IMR-90 (cell line): ENCODE data around the gene FOSL1. TPM values are rescaled to one million over a fixed set of nuclear protein-coding genes. Genes with fewer than 3 reads are reported as not detected.

ENCODE experiments used
- ATAC-seq: fragments of 200-7000 bp; cut with Tn5 transposase; 2 replicates; pipeline ENCODE4 v1.9.1; 2020; ENCODE audit warnings: low read depth, mild to moderate bottlenecking, moderate library complexity
- BruUV-seq: library from RNA; stranded (reverse); fragments of 400-500 nt; replicated peaks from 2 replicates; lab custom pipeline; 2021; lab: Mats Ljungman, UMichigan
- CTCF ChIA-PET: fragments of 300-600 bp; formaldehyde crosslinking; extraction: SDS; loops from one replicate; lab custom pipeline; 2021; ENCODE audit warnings: antibody characterized with exemption; lab: Yijun Ruan, JAX
- POLR2A ChIA-PET: fragments of 300-600 bp; sonication (Branson Sonifier 250); formaldehyde crosslinking; loops from one replicate; lab custom pipeline; 2022; ENCODE audit warnings: antibody characterized with exemption; ENCODE audit not compliant: unreplicated experiment; lab: Charles Lee
- DNase-seq: peaks from one replicate; pipeline ENCODE4 v3.0.0; 2013
- H2AFZ ChIP-seq: replicated peaks from 2 replicates; pipeline ENCODE3; 2013; ENCODE audit warnings: low read length, mild to moderate bottlenecking; ENCODE audit not compliant: poor library complexity
- H2AK5ac ChIP-seq: 2 replicates; pipeline ENCODE4 v1.6.1; 2013; ENCODE audit warnings: low read depth, low read length, inconsistent platforms
- H2AK9ac ChIP-seq: replicated peaks from 2 replicates; pipeline ENCODE3; 2013; ENCODE audit warnings: mild to moderate bottlenecking, low read depth, low read length, moderate library complexity; ENCODE audit not compliant: poor library complexity
- H2BK120ac ChIP-seq: 2 replicates; pipeline ENCODE4 v1.6.1; 2013; ENCODE audit warnings: low read depth, low read length, inconsistent platforms
- H2BK15ac ChIP-seq: 3 replicates; pipeline ENCODE4 v1.6.1; 2013; ENCODE audit warnings: low read depth, low read length, inconsistent platforms
- H2BK20ac ChIP-seq: 2 replicates; pipeline ENCODE4 v1.6.1; 2013; ENCODE audit warnings: low read depth, mild to moderate bottlenecking, inconsistent platforms, low read length, moderate library complexity
- H2BK5ac ChIP-seq: 2 replicates; pipeline ENCODE4 v1.6.1; 2013; ENCODE audit warnings: mild to moderate bottlenecking, low read depth, low read length, inconsistent platforms; ENCODE audit not compliant: poor library complexity, severe bottlenecking
- H3K14ac ChIP-seq: replicated peaks from 2 replicates; pipeline ENCODE4 v1.6.1; 2013; ENCODE audit warnings: low read depth, low read length, inconsistent platforms
- H3K18ac ChIP-seq: 2 replicates; pipeline ENCODE4 v1.6.1; 2013; ENCODE audit warnings: low read depth, low read length, control low read depth
- H3K23ac ChIP-seq: 2 replicates; pipeline ENCODE4 v1.6.1; 2013; ENCODE audit warnings: low read depth, low read length, inconsistent platforms
- H3K27ac ChIP-seq: 2 replicates; pipeline ENCODE4 v1.5.1; 2013; ENCODE audit warnings: mild to moderate bottlenecking, control low read depth, low read length; ENCODE audit not compliant: insufficient read depth
- H3K27me3 ChIP-seq: 2 replicates; pipeline ENCODE4 v1.6.1; 2013; ENCODE audit warnings: low read length; ENCODE audit not compliant: control insufficient read depth, insufficient read depth
- H3K36me3 ChIP-seq: 2 replicates; pipeline ENCODE4 v1.6.1; 2013; ENCODE audit warnings: low read length, mixed read lengths; ENCODE audit not compliant: control insufficient read depth, insufficient read depth
- H3K4ac ChIP-seq: 2 replicates; pipeline ENCODE4 v1.6.1; 2013; ENCODE audit warnings: low read depth, low read length, inconsistent platforms
- H3K4me1 ChIP-seq: 2 replicates; pipeline ENCODE4 v1.6.1; 2013; ENCODE audit warnings: low read length, mixed read lengths; ENCODE audit not compliant: control insufficient read depth, insufficient read depth
- H3K4me2 ChIP-seq: 2 replicates; pipeline ENCODE4 v1.6.1; 2013; ENCODE audit warnings: low read depth, mild to moderate bottlenecking, control low read depth, low read length, moderate library complexity
- H3K4me3 ChIP-seq: 2 replicates; pipeline ENCODE4 v1.5.1; 2013; ENCODE audit warnings: low read depth, mild to moderate bottlenecking, control low read depth, low read length, moderate library complexity; ENCODE audit not compliant: insufficient read depth
- H3K56ac ChIP-seq: 2 replicates; pipeline ENCODE4 v1.6.1; 2013; ENCODE audit warnings: low read length, inconsistent platforms; ENCODE audit not compliant: insufficient read depth; ENCODE audit errors: extremely low read depth
- H3K79me1 ChIP-seq, 2 experiments: 2 replicates each; pipeline ENCODE4 v1.6.1; 2013; ENCODE audit warnings: low read length in 2 of 2, inconsistent platforms in 1 of 2, low read depth in 1 of 2
- H3K9ac ChIP-seq: 2 replicates; pipeline ENCODE4 v1.6.1; 2013; ENCODE audit warnings: low read depth, low read length, control low read depth
- H3K9me1 ChIP-seq: 2 replicates; pipeline ENCODE4 v1.6.1; 2013; ENCODE audit warnings: low read length, inconsistent platforms; ENCODE audit not compliant: insufficient read depth
- H3K9me3 ChIP-seq: 2 replicates; pipeline ENCODE4 v1.6.1; 2013; ENCODE audit warnings: low read length; ENCODE audit not compliant: control insufficient read depth, insufficient read depth
- H4K20me1 ChIP-seq: 2 replicates; pipeline ENCODE4 v1.6.1; 2013; ENCODE audit warnings: low read length, inconsistent platforms; ENCODE audit not compliant: insufficient read depth
- H4K5ac ChIP-seq: 2 replicates; pipeline ENCODE4 v1.6.1; 2013; ENCODE audit warnings: mild to moderate bottlenecking, low read depth, low read length, control low read depth
- H4K8ac ChIP-seq, 2 experiments: 2 replicates each; pipeline ENCODE4 v1.6.1; 2013; ENCODE audit warnings: low read depth in 2 of 2, low read length in 2 of 2, control low read depth in 1 of 2, inconsistent platforms in 1 of 2
- H4K91ac ChIP-seq: 2 replicates; pipeline ENCODE4 v1.6.1; 2013; ENCODE audit warnings: low read depth, low read length, inconsistent platforms; ENCODE audit not compliant: insufficient read depth
- BHLHE40 ChIP-seq: fragments of 150-350 bp; IDR thresholded peaks from 2 replicates; pipeline ENCODE4 v1.6.1; 2016; ENCODE audit warnings: mild to moderate bottlenecking, low read depth, low read length
- CEBPB ChIP-seq: IDR thresholded peaks from 2 replicates; pipeline ENCODE4 v1.6.1; 2012; ENCODE audit warnings: low read depth, low read length, improper control_type of control experiment
- CHD1 ChIP-seq: IDR thresholded peaks from 2 replicates; pipeline ENCODE4 v1.6.1; 2012; ENCODE audit warnings: low read depth, low read length, improper control_type of control experiment
- ELK1 ChIP-seq: fragments of 150-350 bp; IDR thresholded peaks from 2 replicates; pipeline ENCODE4 v1.6.1; 2016; ENCODE audit warnings: low read depth, mild to moderate bottlenecking, low read length, moderate library complexity, borderline replicate concordance
- MAZ ChIP-seq: IDR thresholded peaks from 2 replicates; pipeline ENCODE4 v1.6.1; 2012; ENCODE audit warnings: low read depth, mild to moderate bottlenecking, low read length, improper control_type of control experiment, moderate library complexity, borderline replicate concordance
- MXI1 ChIP-seq: IDR thresholded peaks from 2 replicates; pipeline ENCODE4 v1.6.1; 2012; ENCODE audit warnings: low read depth, mild to moderate bottlenecking, low read length, moderate library complexity, borderline replicate concordance
- NFE2L2 ChIP-seq: fragments of 150-350 bp; IDR thresholded peaks from 2 replicates; pipeline ENCODE4 v1.6.1; 2016; ENCODE audit warnings: low read depth, mild to moderate bottlenecking, low read length
- POLR2A ChIP-seq: IDR thresholded peaks from 2 replicates; pipeline ENCODE4 v1.6.1; 2012; ENCODE audit warnings: mild to moderate bottlenecking, low read depth, low read length
- RAD21 ChIP-seq: IDR thresholded peaks from 2 replicates; pipeline ENCODE4 v1.6.1; 2012; ENCODE audit warnings: low read length, improper control_type of control experiment
- RFX5 ChIP-seq: IDR thresholded peaks from 2 replicates; pipeline ENCODE4 v1.8.0; 2012; ENCODE audit warnings: low read depth, mild to moderate bottlenecking, low read length, moderate library complexity
- SMC3 ChIP-seq: fragments of 150-350 bp; IDR thresholded peaks from 2 replicates; pipeline ENCODE4 v1.6.1; 2016; ENCODE audit warnings: low read depth, mild to moderate bottlenecking, antibody characterized with exemption, low read length, moderate library complexity
- WGBS, 2 experiments: methylation state at CpG; one replicate each; pipeline versions ENCODE4 v1.1.5 to v1.1.7; 2013; ENCODE audit warnings: missing lambda C conversion rate in 2 of 2; ENCODE audit not compliant: insufficient read length in 1 of 2; ENCODE audit errors: extremely low coverage in 2 of 2; 5-methylcytosine and 5-hydroxymethylcytosine counted together
- dilution Hi-C: fragments of 300-500 bp; cut with HindIII; formaldehyde crosslinking; loops from one replicate; pipeline ENCODE4 v1.14.3; 2018; ENCODE audit warnings: low sequenced_read_pairs; ENCODE audit not compliant: unreplicated experiment
- in situ Hi-C: fragments of 300-500 bp; cut with MboI; formaldehyde crosslinking; loops from 3 replicates; pipeline ENCODE4 v1.14.3; 2019; ENCODE audit warnings: low sequenced_read_pairs, inconsistent platforms, mixed read lengths
- intact Hi-C: fragments of 100-400 bp; cut with micrococcal nuclease; formaldehyde crosslinking; loops from 2 replicates; pipeline ENCODE4 v1.10.0; 2022
- polyA plus RNA-seq, 3 experiments: library from polyadenylated mRNA; depleted of rRNA; stranded (reverse); fragments of >200 nt; gene quantifications; 2 replicates each; pipeline ENCODE4 v1.2.3, GENCODE V29; 2012; ENCODE audit warnings: low replicate concordance in 1 of 3
- total RNA-seq: library from RNA; depleted of rRNA; stranded (reverse); fragments of >200 nt; gene quantifications from 2 replicates; pipeline ENCODE4 v1.2.3, GENCODE V29; 2012
- TF ChIP-seq, protein P1 (sequence below): fragments of 150-350 bp; IDR thresholded peaks from 2 replicates; pipeline ENCODE4 v1.6.1; 2017; ENCODE audit warnings: mild to moderate bottlenecking, antibody characterized with exemption, low read length, low read depth

Gene FOSL1
- total and polyA plus RNA-seq, 2 of the 4 experiments (the other 2 are of a cell fraction), result 17.2 to 107 TPM

DNA sequence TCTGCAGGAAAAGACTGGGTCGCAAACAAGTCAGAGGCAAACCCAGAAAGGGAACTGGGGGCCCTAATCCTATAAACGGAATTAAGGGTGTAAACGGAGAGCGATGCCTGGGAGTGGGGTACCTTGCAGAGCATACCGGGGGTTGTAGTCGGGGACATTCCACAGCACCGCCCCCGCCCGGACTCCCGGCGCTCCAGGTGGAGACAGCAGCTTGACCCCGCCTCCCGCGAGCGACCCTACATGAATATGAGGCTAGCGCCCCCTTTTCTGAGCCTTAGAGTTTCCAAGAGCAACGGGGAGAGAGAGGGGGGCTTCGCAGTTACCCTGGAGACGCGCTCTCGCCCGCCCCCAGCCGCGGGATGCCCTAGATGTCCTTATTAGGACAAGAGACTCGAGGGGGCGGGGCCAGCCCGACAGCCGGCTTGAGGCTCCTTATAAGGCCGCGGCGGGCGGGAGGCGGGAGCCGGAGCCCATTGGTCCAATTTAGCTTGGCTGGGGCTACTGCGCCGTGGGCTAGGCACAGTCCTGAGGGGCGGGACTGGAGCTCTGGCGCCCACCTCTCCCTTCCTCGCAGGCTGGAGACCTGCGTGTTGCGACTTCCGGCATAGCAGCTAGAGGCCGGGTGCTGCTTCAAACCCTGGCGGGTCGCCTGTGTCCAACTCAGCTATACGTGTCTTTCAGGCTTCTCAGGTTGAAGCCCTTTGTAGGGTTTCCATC is 40.9 kb downstream of the FOSL1 start:
- no TSS peak for BruUV-seq
- Histone ChIP-seq H3K4me2 (peak overlapping the region; percentile 84), H2BK20ac (peak overlapping the region; percentile 67; the same call in 1 of the 2 replicates), H3K9ac (peak overlapping the region; percentile 93), H2AK9ac (peak overlapping the region; percentile 100), H2BK15ac (peak overlapping the region; percentile 93), H3K56ac (peak overlapping the region; percentile 99), H4K20me1 (peaks cover 40% of the 10 kb centered on the region), H3K36me3 (peaks cover 50% of the 10 kb centered on the region), H3K4me3 (peak overlapping the region; percentile 95), H2BK5ac (peak overlapping the region; percentile 90), H3K14ac (peak overlapping the region; percentile 99), H3K9me3 (no peaks in the 10 kb centered on the region), H2BK120ac (peak overlapping the region; percentile 93), H3K18ac (peak overlapping the region; percentile 80), H3K79me1 (peaks cover 11 to 70% of the 10 kb centered on the region in 2 experiments), H3K9me1 (peaks cover 19% of the 10 kb centered on the region), H2AFZ (peak overlapping the region; percentile 93), H3K27ac (peak overlapping the region; percentile 97), H3K4me1 (peaks cover 11% of the 10 kb centered on the region), H3K23ac (peak overlapping the region; percentile 98), H4K8ac (peak overlapping the region; percentile 99), H4K91ac (peak overlapping the region; percentile 98), H3K27me3 (no peaks in the 10 kb centered on the region), H3K4ac (peak overlapping the region; percentile 99), H4K5ac (peak overlapping the region; percentile 80), H2AK5ac (peak overlapping the region; percentile 97)
- ATAC-seq (peak; percentile 67), DNase-seq (peak; percentile 98)
- intact Hi-C loops, result no loop called here
- CTCF ChIA-PET, result interaction anchor here (1.0 to 2.4 kb wide), 7 partner anchors 10 to 46 kb away, joined by 4 to 14 read pairs (median 5); partner anchors contain the start of gene FIBP
- POLR2A ChIA-PET, result interaction anchor here (0.6 to 1.3 kb wide), 5 partner anchors 10 to 16 kb away, joined by 3 to 9 read pairs (median 4); no protein-coding TSS in a partner anchor
- dilution Hi-C loops, result no loop called here
- 0% methylated on average over 31 of the region's 46 CpGs; no CpG with 5 or more reads in 1 of the 2 experiments for WGBS, 2 experiments
- TF ChIP-seq CEBPB (no peak), ELK1 (no peak), RAD21 (no peak), MAZ (peak; percentile 65; the same call in 1 of the 2 replicates), CHD1 (no peak), NFE2L2 (no peak), POLR2A (peak; percentile 79), RFX5 (no peak), SMC3 (no peak), MXI1 (peak; percentile 39; the same call in 1 of the 2 replicates), BHLHE40 (no peak)
- TF ChIP-seq, protein P1, sequence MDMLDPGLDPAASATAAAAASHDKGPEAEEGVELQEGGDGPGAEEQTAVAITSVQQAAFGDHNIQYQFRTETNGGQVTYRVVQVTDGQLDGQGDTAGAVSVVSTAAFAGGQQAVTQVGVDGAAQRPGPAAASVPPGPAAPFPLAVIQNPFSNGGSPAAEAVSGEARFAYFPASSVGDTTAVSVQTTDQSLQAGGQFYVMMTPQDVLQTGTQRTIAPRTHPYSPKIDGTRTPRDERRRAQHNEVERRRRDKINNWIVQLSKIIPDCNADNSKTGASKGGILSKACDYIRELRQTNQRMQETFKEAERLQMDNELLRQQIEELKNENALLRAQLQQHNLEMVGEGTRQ, result no peak
- in situ Hi-C loops, result no loop called here
